Large intestine (tissue), 3 donors: ENCODE data around the gene FANCC. TPM values are rescaled to one million over a fixed set of nuclear protein-coding genes. Genes with fewer than 3 reads are reported as not detected.

Source experiments
- DNase-seq, 2 donors: peaks; one replicate each; pipeline versions ENCODE4 v3.0.0 to v3.0.0-alpha.2; 2013
- H3K27ac ChIP-seq: one replicate; pipeline ENCODE4 v1.5.1; 2013; ENCODE audit warnings: low read length
- H3K27me3 ChIP-seq: 2 replicates; pipeline ENCODE4 v1.6.1; 2013; ENCODE audit warnings: low read length; ENCODE audit not compliant: control insufficient read depth, insufficient read depth
- H3K36me3 ChIP-seq: 2 replicates; pipeline ENCODE4 v1.6.1; 2013; ENCODE audit warnings: low read length; ENCODE audit not compliant: control insufficient read depth, insufficient read depth
- H3K4me1 ChIP-seq: one replicate; pipeline ENCODE4 v1.6.1; 2013; ENCODE audit warnings: low read length; ENCODE audit not compliant: control insufficient read depth, insufficient read depth
- H3K4me3 ChIP-seq: one replicate; pipeline ENCODE4 v1.5.1; 2013; ENCODE audit warnings: low read length
- H3K9me3 ChIP-seq: one replicate; pipeline ENCODE4 v1.6.1; 2013; ENCODE audit warnings: mild to moderate bottlenecking, low read depth, low read length, moderate library complexity; ENCODE audit not compliant: control insufficient read depth
- WGBS: methylation state at CpG from one replicate; pipeline ENCODE4 v1.1.5; 2013; ENCODE audit warnings: low lambda C conversion rate; ENCODE audit not compliant: insufficient coverage; 5-methylcytosine and 5-hydroxymethylcytosine counted together
- polyA plus RNA-seq: library from polyadenylated mRNA; unstranded; fragments of 120-200 nt; gene quantifications from one replicate; pipeline ENCODE4 v1.2.1, GENCODE V29; 2013

FANCC gene
- polyA plus RNA-seq, 1 donor, result 19.9 TPM

GRCh38 chr9:95350266-95350665 is 32.8 kb upstream of the FANCC start:
- no peak overlapping the region for H3K4me3 ChIP-seq
- no peak overlapping the region for H3K27ac ChIP-seq
- H3K36me3 ChIP-seq, result no peaks in the 10 kb centered on the region
- peaks cover 22% of the 10 kb centered on the region for H3K27me3 ChIP-seq
- peaks cover 16% of the 10 kb centered on the region for H3K9me3 ChIP-seq
- WGBS, result no CpG with 5 or more reads among the region's 18 CpGs
- DNase-seq, result no peak
- H3K4me1 ChIP-seq, result no peaks in the 10 kb centered on the region

- H3K4me1 ChIP-seq, result no peaks in the 10 kb centered on the region
- no peaks in the 10 kb centered on the region for H3K36me3 ChIP-seq
- peaks cover 16% of the 10 kb centered on the region for H3K9me3 ChIP-seq
- peaks cover 22% of the 10 kb centered on the region for H3K27me3 ChIP-seq
- DNase-seq, result peak; percentile 7 to 42
- no CpG with 5 or more reads among the region's 95 CpGs for WGBS
- H3K27ac ChIP-seq, result no peak overlapping the region
- peak overlapping the region; percentile 23 for H3K4me3 ChIP-seq
Observed at GRCh38 chr9:95349091-95350038, 31.9 kb upstream of the FANCC start.

GRCh38 chr9:95346021-95346420 is 28.5 kb upstream of the FANCC start:
- no peaks in the 10 kb centered on the region for H3K36me3 ChIP-seq

GRCh38 chr9:95344735-95345325 is 27.3 kb upstream of the FANCC start:
- 78% methylated on average over 2 of the region's 3 CpGs for WGBS

More at GRCh38 chr9:95346021-95346420, 28.5 kb upstream of the FANCC start:
- peaks cover 15% of the 10 kb centered on the region for H3K9me3 ChIP-seq
- H3K4me1 ChIP-seq, result no peaks in the 10 kb centered on the region
- DNase-seq, result no peak
- WGBS, result 89% methylated on average over 1 of the region's 4 CpGs
- peaks cover 19% of the 10 kb centered on the region for H3K27me3 ChIP-seq
- no peak overlapping the region for H3K27ac ChIP-seq
- H3K4me3 ChIP-seq, result no peak overlapping the region

GRCh38 chr9:95343725-95344287 is 26.3 kb upstream of the FANCC start:
- H3K27ac ChIP-seq, result no peak overlapping the region
- no peak overlapping the region for H3K4me3 ChIP-seq
- H3K9me3 ChIP-seq, result no peaks in the 10 kb centered on the region
- H3K27me3 ChIP-seq, result peaks cover 2% of the 10 kb centered on the region
- H3K36me3 ChIP-seq, result no peaks in the 10 kb centered on the region
- no CpG with 5 or more reads among the region's 6 CpGs for WGBS
- DNase-seq, result no peak
- no peaks in the 10 kb centered on the region for H3K4me1 ChIP-seq

More at GRCh38 chr9:95344735-95345325, 27.3 kb upstream of the FANCC start:
- Histone ChIP-seq H3K4me3 (no peak overlapping the region), H3K27me3 (peaks cover 12% of the 10 kb centered on the region), H3K36me3 (no peaks in the 10 kb centered on the region), H3K27ac (no peak overlapping the region), H3K9me3 (peaks cover 7% of the 10 kb centered on the region), H3K4me1 (no peaks in the 10 kb centered on the region)
- DNase-seq, result no peak

GRCh38 chr9:95342571-95342970 is 25.1 kb upstream of the FANCC start:
- Histone ChIP-seq H3K36me3 (no peaks in the 10 kb centered on the region), H3K27ac (no peak overlapping the region), H3K27me3 (no peaks in the 10 kb centered on the region), H3K4me3 (no peak overlapping the region), H3K9me3 (peaks cover 5% of the 10 kb centered on the region), H3K4me1 (no peaks in the 10 kb centered on the region)
- no peak for DNase-seq
- WGBS, result 83% methylated on average over 1 of the region's 13 CpGs

GRCh38 chr9:95341293-95341962 is 23.9 kb upstream of the FANCC start:
- no peaks in the 10 kb centered on the region for H3K4me1 ChIP-seq
- no peak for DNase-seq
- no peaks in the 10 kb centered on the region for H3K27me3 ChIP-seq
- peaks cover 12% of the 10 kb centered on the region for H3K9me3 ChIP-seq
- no CpG with 5 or more reads among the region's 5 CpGs for WGBS
- no peak overlapping the region for H3K27ac ChIP-seq
- no peak overlapping the region for H3K4me3 ChIP-seq
- no peaks in the 10 kb centered on the region for H3K36me3 ChIP-seq

GRCh38 chr9:95338243-95338642 is 20.7 kb upstream of the FANCC start:
- Histone ChIP-seq H3K27ac (no peak overlapping the region), H3K36me3 (no peaks in the 10 kb centered on the region), H3K27me3 (no peaks in the 10 kb centered on the region), H3K9me3 (peaks cover 12% of the 10 kb centered on the region), H3K4me3 (no peak overlapping the region), H3K4me1 (no peaks in the 10 kb centered on the region)
- no peak for DNase-seq
- WGBS, result no CpG with 5 or more reads among the region's 6 CpGs

- no peak for DNase-seq
Observed at GRCh38 chr9:95336281-95336680, 18.8 kb upstream of the FANCC start.

GRCh38 chr9:95333426-95333825 is 15.9 kb upstream of the FANCC start:
- no peak for DNase-seq
- H3K9me3 ChIP-seq, result peaks cover 11% of the 10 kb centered on the region
- 50% methylated on average over 1 of the region's 2 CpGs for whole genome bisulfite sequencing
- no peaks in the 10 kb centered on the region for H3K36me3 ChIP-seq
- no peaks in the 10 kb centered on the region for H3K27me3 ChIP-seq
- H3K4me3 ChIP-seq, result no peak overlapping the region
- no peak overlapping the region for H3K27ac ChIP-seq
- no peaks in the 10 kb centered on the region for H3K4me1 ChIP-seq

More at GRCh38 chr9:95336281-95336680, 18.8 kb upstream of the FANCC start:
- H3K9me3 ChIP-seq, result peaks cover 12% of the 10 kb centered on the region
- H3K36me3 ChIP-seq, result no peaks in the 10 kb centered on the region
- H3K27me3 ChIP-seq, result no peaks in the 10 kb centered on the region
- no peak overlapping the region for H3K4me3 ChIP-seq
- WGBS, result 75% methylated on average over 2 of the region's 3 CpGs
- H3K27ac ChIP-seq, result no peak overlapping the region
- H3K4me1 ChIP-seq, result no peaks in the 10 kb centered on the region
